GM18868 (cell line): ENCODE data around the gene METTL9.

Source experiments
- ATAC-seq: cut with Tn5 transposase; IDR thresholded peaks from one replicate; pipeline ENCODE4 v1.9.1; 2021; ENCODE audit warnings: mild to moderate bottlenecking, moderate library complexity; ENCODE audit not compliant: unreplicated experiment

The METTL9 gene

GRCh38 chr16:21703156-21703555 is 103.8 kb downstream of the METTL9 start:
- ATAC-seq, result no peak

GRCh38 chr16:21703589-21704174 is 104.3 kb downstream of the METTL9 start:
- ATAC-seq, result no peak

- ATAC-seq, result no peak
These were observed 104.9 kb downstream of the METTL9 start for GRCh38 chr16:21704266-21704665.

GRCh38 chr16:21704733-21705132 is 105.4 kb downstream of the METTL9 start:
- ATAC-seq, result no peak
